HUES64 (cell line): ENCODE measurements around the gene TUSC2. TPM values are rescaled to one million over a fixed set of nuclear protein-coding genes. Genes with fewer than 3 reads are reported as not detected.

Experiments used
- H3K27ac ChIP-seq: 2 replicates; pipeline ENCODE4 v1.7.0; 2013; ENCODE audit warnings: low read depth, low read length, inconsistent platforms
- H3K27me3 ChIP-seq: 2 replicates; pipeline ENCODE4 v1.6.1; 2013; ENCODE audit warnings: mild to moderate bottlenecking, low read length; ENCODE audit not compliant: insufficient read depth
- H3K36me3 ChIP-seq: 2 replicates; pipeline ENCODE4 v1.6.1; 2013; ENCODE audit warnings: mild to moderate bottlenecking, low read length; ENCODE audit not compliant: insufficient read depth
- H3K4me1 ChIP-seq: 2 replicates; pipeline ENCODE4 v1.6.1; 2013; ENCODE audit warnings: mild to moderate bottlenecking, low read length, moderate library complexity; ENCODE audit not compliant: insufficient read depth
- H3K4me3 ChIP-seq: 2 replicates; pipeline ENCODE4 v1.5.1; 2013; ENCODE audit warnings: mild to moderate bottlenecking, low read length, moderate library complexity
- H3K9ac ChIP-seq: 2 replicates; pipeline ENCODE4 v1.6.1; 2013; ENCODE audit warnings: mild to moderate bottlenecking, low read depth, low read length
- H3K9me3 ChIP-seq: 2 replicates; pipeline ENCODE4 v1.6.1; 2013; ENCODE audit warnings: low read depth, low read length; ENCODE audit not compliant: insufficient read depth
- WGBS: fragments of 150-250, 120-280 bp; methylation state at CpG from one replicate; pipeline ENCODE4 v1.1.7; 2013; ENCODE audit warnings: missing lambda C conversion rate; 5-methylcytosine and 5-hydroxymethylcytosine counted together
- polyA plus RNA-seq, 2 experiments: library from polyadenylated mRNA; stranded (reverse); fragments of 50-300 nt; gene quantifications; one replicate each; pipeline ENCODE4 v1.2.3, GENCODE V29; 2013

Gene TUSC2, protein sequence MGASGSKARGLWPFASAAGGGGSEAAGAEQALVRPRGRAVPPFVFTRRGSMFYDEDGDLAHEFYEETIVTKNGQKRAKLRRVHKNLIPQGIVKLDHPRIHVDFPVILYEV
- polyA plus RNA-seq (2013, experiment 1 of 2), result 27.3 TPM
- polyA plus RNA-seq (2013, experiment 2 of 2), result 26.6 TPM

GRCh38 chr3:50327943-50328691, at the start of gene TUSC2:
Gene TUSC2 (minus strand): TSS chr3:50328223. CDS start chr3:50328099, 124 bp downstream.
- Histone ChIP-seq H3K27ac (peak within 1 kb of the TSS; percentile 56), H3K9ac (peak within 1 kb of the TSS; percentile 81), H3K9me3 (no peaks in the 10 kb centered on the region), H3K27me3 (no peaks in the 10 kb centered on the region), H3K36me3 (peaks cover 50% of the 10 kb centered on the region), H3K4me1 (peaks cover 3% of the 10 kb centered on the region; the same call in 1 of the 2 replicates), H3K4me3 (peak within 1 kb of the TSS; percentile 88)
- WGBS, result 5% methylated on average over 55 of the region's 55 CpGs

- no peaks in the 10 kb centered on the region for H3K36me3 ChIP-seq
- H3K27ac ChIP-seq, result no peak overlapping the region
- no peaks in the 10 kb centered on the region for H3K27me3 ChIP-seq
- H3K4me3 ChIP-seq, result no peak overlapping the region
- 75% methylated on average over 7 of the region's 7 CpGs for WGBS
- H3K4me1 ChIP-seq, result peaks cover 19% of the 10 kb centered on the region
- H3K9ac ChIP-seq, result no peak overlapping the region
- H3K9me3 ChIP-seq, result no peaks in the 10 kb centered on the region
These were observed 47.4 kb upstream of the TUSC2 start for GRCh38 chr3:50375258-50375931.

- Histone ChIP-seq H3K9ac (no peak overlapping the region), H3K27ac (no peak overlapping the region), H3K27me3 (no peaks in the 10 kb centered on the region), H3K4me3 (no peak overlapping the region), H3K9me3 (no peaks in the 10 kb centered on the region), H3K36me3 (no peaks in the 10 kb centered on the region), H3K4me1 (peaks cover 19% of the 10 kb centered on the region)
- WGBS, result 69% methylated on average over 22 of the region's 22 CpGs
These were observed 46.6 kb upstream of the TUSC2 start for GRCh38 chr3:50374363-50375257.

DNA sequence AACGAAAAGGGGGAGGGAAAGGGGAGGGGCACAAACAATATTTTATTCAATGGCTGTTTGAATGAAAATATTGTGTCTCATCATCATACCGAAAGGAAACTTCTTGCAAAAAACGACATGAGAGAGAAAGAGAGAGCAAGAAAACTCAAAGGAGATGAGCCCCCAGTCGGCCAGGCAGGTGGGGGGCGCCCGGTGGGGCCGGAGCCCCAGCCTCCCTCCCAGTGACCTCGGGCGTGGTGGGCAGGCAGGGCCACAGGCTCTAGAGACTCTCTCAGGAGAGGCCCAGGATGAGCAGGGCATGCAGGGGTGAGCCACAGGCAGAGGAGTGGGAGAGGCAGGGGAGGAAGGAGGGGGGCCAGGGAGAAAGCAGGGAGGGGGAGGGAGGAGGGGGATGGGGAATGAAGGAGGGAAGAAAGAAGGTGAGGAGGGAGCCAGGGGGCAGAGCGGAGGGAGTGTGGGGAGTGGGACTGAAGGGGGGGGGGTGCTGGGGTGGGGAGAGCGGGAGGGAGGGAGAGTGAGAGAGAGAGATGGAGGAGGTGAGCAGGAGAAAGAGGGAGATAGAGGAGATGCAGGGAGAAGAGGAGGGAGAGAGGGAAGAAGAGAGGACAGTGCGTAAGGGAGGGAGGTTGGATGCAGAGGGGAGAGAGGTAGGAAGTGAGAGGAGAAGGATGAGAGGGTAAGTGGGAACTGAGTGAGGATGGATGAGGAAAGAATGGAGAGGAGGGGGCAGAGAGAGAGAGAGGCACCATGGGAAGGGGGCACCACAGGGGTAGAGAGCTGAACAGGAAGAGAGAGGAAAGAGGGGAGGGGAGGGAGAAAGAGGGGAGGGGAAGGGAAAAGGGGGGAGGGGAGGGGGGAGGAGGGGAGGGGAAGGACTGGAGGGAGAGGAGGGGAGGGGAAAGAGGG, 45.4 kb upstream of the TUSC2 start:
- 45% methylated on average over 12 of the region's 12 CpGs for WGBS
- Histone ChIP-seq H3K4me3 (no peak overlapping the region), H3K9ac (no peak overlapping the region), H3K4me1 (peaks cover 19% of the 10 kb centered on the region), H3K27me3 (no peaks in the 10 kb centered on the region), H3K36me3 (no peaks in the 10 kb centered on the region), H3K9me3 (no peaks in the 10 kb centered on the region), H3K27ac (no peak overlapping the region)

DNA sequence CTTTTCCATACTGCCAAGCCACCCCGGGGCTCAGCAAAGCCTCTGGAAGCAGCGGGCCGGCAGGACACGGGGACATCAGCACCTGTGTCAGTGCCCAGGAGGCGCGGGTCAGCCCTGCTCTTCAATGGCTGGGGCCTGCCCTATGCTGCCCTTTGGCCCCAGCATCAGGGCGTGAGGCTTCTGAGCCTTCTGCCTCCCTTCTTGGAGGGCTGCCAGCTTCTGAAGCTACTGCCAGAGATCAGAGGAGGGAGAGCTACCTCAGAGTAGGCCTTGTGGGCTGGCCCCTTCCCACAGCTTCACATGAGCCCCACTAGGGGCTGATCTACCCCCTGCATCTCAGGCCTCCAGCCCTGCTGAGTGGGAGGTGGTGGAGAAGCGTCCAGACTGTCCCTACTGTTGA, 44.3 kb upstream of the TUSC2 start:
- Histone ChIP-seq H3K27me3 (no peaks in the 10 kb centered on the region), H3K36me3 (no peaks in the 10 kb centered on the region), H3K27ac (0 out of 2 replicates have a peak overlapping the region, but pooled peaks have one; percentile 35), H3K9me3 (no peaks in the 10 kb centered on the region), H3K9ac (no peak overlapping the region), H3K4me1 (peaks cover 19% of the 10 kb centered on the region), H3K4me3 (no peak overlapping the region)
- 76% methylated on average over 8 of the region's 8 CpGs for WGBS

- Histone ChIP-seq H3K4me3 (no peak overlapping the region), H3K27ac (no peak overlapping the region), H3K4me1 (peaks cover 19% of the 10 kb centered on the region), H3K9ac (no peak overlapping the region), H3K27me3 (0 out of 2 replicates have a peak, but pooled peaks cover 3% of the 10 kb centered on the region), H3K36me3 (no peaks in the 10 kb centered on the region), H3K9me3 (no peaks in the 10 kb centered on the region)
- 89% methylated on average over 3 of the region's 3 CpGs for WGBS
These were observed 43.2 kb upstream of the TUSC2 start for GRCh38 chr3:50371133-50371685.

- Histone ChIP-seq H3K27me3 (0 out of 2 replicates have a peak, but pooled peaks cover 8% of the 10 kb centered on the region), H3K36me3 (no peaks in the 10 kb centered on the region), H3K9me3 (no peaks in the 10 kb centered on the region), H3K27ac (no peak overlapping the region), H3K4me1 (peaks cover 19% of the 10 kb centered on the region), H3K9ac (no peak overlapping the region), H3K4me3 (no peak overlapping the region)
- WGBS, result 78% methylated on average over 14 of the region's 14 CpGs
These were observed 42.6 kb upstream of the TUSC2 start for GRCh38 chr3:50370594-50370993.

DNA sequence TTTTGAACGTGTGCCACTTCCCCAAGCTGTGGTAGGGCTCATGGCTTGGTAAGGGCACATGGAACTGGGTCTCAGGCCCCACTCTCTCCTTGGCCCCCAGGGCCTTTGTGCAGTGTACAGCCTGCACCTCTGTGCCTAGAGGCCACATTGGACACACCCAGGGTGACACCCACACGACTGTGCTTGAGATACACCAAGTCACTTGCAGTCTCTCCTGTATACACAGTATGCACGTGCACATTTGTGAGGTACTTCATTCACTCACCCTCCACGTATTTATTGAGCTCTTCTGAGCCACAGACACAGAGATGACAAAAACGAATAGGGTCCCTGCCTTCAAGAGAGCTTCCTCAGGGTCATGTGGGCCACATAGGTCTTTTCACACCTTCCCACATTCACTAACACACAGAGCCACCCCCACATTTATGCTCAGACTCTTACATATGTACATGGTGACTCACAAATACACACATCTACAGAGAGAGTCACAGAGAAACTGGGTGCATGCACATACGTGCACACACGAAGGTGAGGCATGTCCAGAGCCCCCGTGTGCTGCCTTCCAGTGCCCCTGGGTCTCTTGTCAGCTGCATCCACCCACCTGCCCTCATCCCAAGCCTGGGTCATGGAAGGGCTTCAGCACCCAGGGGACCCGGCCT, 41.1 kb upstream of the TUSC2 start:
- peaks cover 19% of the 10 kb centered on the region for H3K4me1 ChIP-seq
- no peak overlapping the region for H3K4me3 ChIP-seq
- peaks cover 14% of the 10 kb centered on the region for H3K27me3 ChIP-seq
- no peak overlapping the region for H3K27ac ChIP-seq
- H3K9ac ChIP-seq, result no peak overlapping the region
- H3K36me3 ChIP-seq, result no peaks in the 10 kb centered on the region
- 80% methylated on average over 9 of the region's 9 CpGs for WGBS
- no peaks in the 10 kb centered on the region for H3K9me3 ChIP-seq

GRCh38 chr3:50365842-50366220, 37.8 kb upstream of the TUSC2 start:
- peaks cover 22% of the 10 kb centered on the region for H3K27me3 ChIP-seq
- H3K4me1 ChIP-seq, result peaks cover 1% of the 10 kb centered on the region; the same call in 1 of the 2 replicates
- H3K36me3 ChIP-seq, result no peaks in the 10 kb centered on the region
- H3K9me3 ChIP-seq, result no peaks in the 10 kb centered on the region
- H3K27ac ChIP-seq, result no peak overlapping the region
- H3K9ac ChIP-seq, result peak overlapping the region; percentile 51; the same call in 1 of the 2 replicates
- WGBS, result 69% methylated on average over 5 of the region's 5 CpGs
- peak overlapping the region; percentile 81 for H3K4me3 ChIP-seq
